Body of pancreas (tissue), 4 donors: Measurements from ENCODE around the gene MTHFS.

ENCODE experiments used
- POLR2A ChIP-seq, 3 donors: fragments of 450-650 bp; IDR thresholded peaks; one replicate each; pipeline ENCODE4 v1.6.1; 2016; ENCODE audit warnings: antibody characterized with exemption in 3 of 3, mild to moderate bottlenecking in 2 of 3
- TF ChIP-seq, protein P1 (sequence below), 7 experiments: fragments of 450-650 bp in 4 of 7; fragments of 200-600 bp in 3 of 7; sonication (generic) in 3 of 7; IDR thresholded peaks; one replicate each; pipeline ENCODE4 v1.5.1; 2016 to 2019; ENCODE audit warnings: antibody characterized with exemption in 7 of 7

GRCh38 chr15:79878078-79878705, 18.6 kb downstream of the MTHFS start:
- TF ChIP-seq POLR2A (IDR thresholded peaks at IDR 0.05) = no peak
- TF ChIP-seq, protein P1, sequence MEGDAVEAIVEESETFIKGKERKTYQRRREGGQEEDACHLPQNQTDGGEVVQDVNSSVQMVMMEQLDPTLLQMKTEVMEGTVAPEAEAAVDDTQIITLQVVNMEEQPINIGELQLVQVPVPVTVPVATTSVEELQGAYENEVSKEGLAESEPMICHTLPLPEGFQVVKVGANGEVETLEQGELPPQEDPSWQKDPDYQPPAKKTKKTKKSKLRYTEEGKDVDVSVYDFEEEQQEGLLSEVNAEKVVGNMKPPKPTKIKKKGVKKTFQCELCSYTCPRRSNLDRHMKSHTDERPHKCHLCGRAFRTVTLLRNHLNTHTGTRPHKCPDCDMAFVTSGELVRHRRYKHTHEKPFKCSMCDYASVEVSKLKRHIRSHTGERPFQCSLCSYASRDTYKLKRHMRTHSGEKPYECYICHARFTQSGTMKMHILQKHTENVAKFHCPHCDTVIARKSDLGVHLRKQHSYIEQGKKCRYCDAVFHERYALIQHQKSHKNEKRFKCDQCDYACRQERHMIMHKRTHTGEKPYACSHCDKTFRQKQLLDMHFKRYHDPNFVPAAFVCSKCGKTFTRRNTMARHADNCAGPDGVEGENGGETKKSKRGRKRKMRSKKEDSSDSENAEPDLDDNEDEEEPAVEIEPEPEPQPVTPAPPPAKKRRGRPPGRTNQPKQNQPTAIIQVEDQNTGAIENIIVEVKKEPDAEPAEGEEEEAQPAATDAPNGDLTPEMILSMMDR (IDR thresholded peaks at IDR 0.05) = no peak
